Kidney (tissue), 14 donors: Measurements from ENCODE around the gene CALD1. TPM values are rescaled to one million over a fixed set of nuclear protein-coding genes. Genes with fewer than 3 reads are reported as not detected.
A peak's percentile ranks its signal among the peaks of the same experiment; 100 is the strongest.

Experiments
- DNase-seq, 5 donors: peaks; one replicate each; pipeline ENCODE4 v3.0.0-alpha.2; 2013 to 2020
- FAIRE-seq: peaks from 2 replicates; lab custom pipeline; 2012; peaks lifted over from hg19 to GRCh38; lab: Jason Lieb, UNC
- H3K27ac ChIP-seq, 2 donors: one replicate each; pipeline ENCODE4 v1.7.0; 2013; ENCODE audit warnings: low read depth in 2 of 2, low read length in 2 of 2, inconsistent platforms in 1 of 2
- H3K27me3 ChIP-seq: one replicate; pipeline ENCODE4 v1.7.1; 2013; ENCODE audit warnings: low read length, inconsistent platforms; ENCODE audit not compliant: control insufficient read depth, insufficient read depth
- H3K36me3 ChIP-seq, 3 donors: one replicate each; pipeline versions ENCODE4 v1.7.0 to v1.7.1; 2013; ENCODE audit warnings: low read length in 3 of 3, control low read depth in 1 of 3, inconsistent platforms in 1 of 3; ENCODE audit not compliant: insufficient read depth in 3 of 3, control insufficient read depth in 2 of 3
- H3K4me1 ChIP-seq, 3 donors: one replicate each; pipeline versions ENCODE4 v1.7.0 to v1.7.1; 2013; ENCODE audit warnings: low read length in 3 of 3, inconsistent platforms in 1 of 3, low read depth in 1 of 3; ENCODE audit not compliant: control insufficient read depth in 2 of 3, insufficient read depth in 2 of 3
- H3K4me3 ChIP-seq, 3 donors: one replicate each; pipeline versions ENCODE4 v1.7.0 to v1.8.1; 2013; ENCODE audit warnings: low read length in 3 of 3, control low read depth in 1 of 3, inconsistent platforms in 1 of 3
- H3K9ac ChIP-seq, 3 donors: one replicate each; pipeline versions ENCODE4 v1.7.0 to v1.7.1; 2013; ENCODE audit warnings: low read length in 3 of 3, control low read depth in 1 of 3, inconsistent platforms in 1 of 3
- H3K9me3 ChIP-seq, 3 donors: one replicate each; pipeline versions ENCODE4 v1.7.0 to v1.7.1; 2013; ENCODE audit warnings: low read length in 3 of 3, control low read depth in 1 of 3, inconsistent platforms in 1 of 3; ENCODE audit not compliant: control insufficient read depth in 2 of 3, insufficient read depth in 1 of 3
- intact Hi-C: fragments of 100-400 bp; cut with DNase I; formaldehyde crosslinking; loops from one replicate; pipeline ENCODE4 v1.11.1; 2022
- polyA plus RNA-seq: library from polyadenylated mRNA; stranded (reverse); fragments of 350-450 nt; fragmentation: Illumina TruSeq; extraction: RNeasy Lipid Tissue Mini Kit (QIAGEN cat#74804); gene quantifications from one replicate; pipeline ENCODE4 v1.2.3, GENCODE V29; 2014; ENCODE audit warnings: low read depth, low replicate concordance; ENCODE audit not compliant: insufficient read depth
- total RNA-seq: library from RNA; stranded (reverse); fragmentation: NEBNext Ultra II Directional; extraction: Animal tissue kit (Norgen Biotek cat#: 25700); gene quantifications from one replicate; pipeline ENCODE4 v1.2.1, GENCODE V29; 2021
- TF ChIP-seq, protein P1 (sequence below): IDR thresholded peaks from 3 replicates; pipeline ENCODE4 v1.5.1; 2012; ENCODE audit warnings: mild to moderate bottlenecking, moderate library complexity, borderline replicate concordance; ENCODE audit not compliant: insufficient read depth; ENCODE audit errors: extremely low read depth
- donor health status: control.
- donor health status: control.
- donor health status: control.
- donor health status: control.
- donor health status: control.
- donor health status: DM: yes; HTN: yes; CAD: no.
- donor health status: Normal renal cell carcinoma (clear cell type).

CALD1 gene
- total and polyA plus RNA-seq, 2 donors from 2014 or later = 72.7 to 218 TPM

DNA sequence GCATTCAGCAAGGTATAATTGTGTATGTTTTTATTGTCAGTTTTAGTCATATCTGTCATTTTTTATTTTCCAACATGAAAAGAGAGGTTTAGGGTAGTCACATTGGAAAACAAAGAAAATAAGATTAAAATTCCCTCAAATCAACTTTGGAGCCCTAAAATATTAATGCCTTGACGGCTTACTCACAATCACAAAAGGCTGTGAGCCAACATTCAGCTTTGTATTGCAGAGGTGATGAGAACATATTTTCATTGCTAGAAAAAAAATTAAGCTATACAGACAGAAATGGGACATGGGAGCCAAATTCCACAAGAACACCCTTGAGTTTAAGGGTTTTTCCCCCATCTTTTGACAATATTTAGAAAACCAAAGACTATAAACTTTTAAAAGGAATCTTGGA is 30.2 kb downstream of the CALD1 start:
- DNase-seq (no peak), FAIRE-seq (no peak)
- Histone ChIP-seq H3K9ac (no peak overlapping the region), H3K9me3 (no peaks in the 10 kb centered on the region), H3K27me3 (no peaks in the 10 kb centered on the region), H3K4me1 (peaks cover 0 to 15% (median 0%) of the 10 kb centered on the region in 3 donors), H3K27ac (no peak overlapping the region), H3K4me3 (no peak overlapping the region), H3K36me3 (no peaks in the 10 kb centered on the region)
- intact Hi-C loops = no loop called here
- TF ChIP-seq, protein P1, sequence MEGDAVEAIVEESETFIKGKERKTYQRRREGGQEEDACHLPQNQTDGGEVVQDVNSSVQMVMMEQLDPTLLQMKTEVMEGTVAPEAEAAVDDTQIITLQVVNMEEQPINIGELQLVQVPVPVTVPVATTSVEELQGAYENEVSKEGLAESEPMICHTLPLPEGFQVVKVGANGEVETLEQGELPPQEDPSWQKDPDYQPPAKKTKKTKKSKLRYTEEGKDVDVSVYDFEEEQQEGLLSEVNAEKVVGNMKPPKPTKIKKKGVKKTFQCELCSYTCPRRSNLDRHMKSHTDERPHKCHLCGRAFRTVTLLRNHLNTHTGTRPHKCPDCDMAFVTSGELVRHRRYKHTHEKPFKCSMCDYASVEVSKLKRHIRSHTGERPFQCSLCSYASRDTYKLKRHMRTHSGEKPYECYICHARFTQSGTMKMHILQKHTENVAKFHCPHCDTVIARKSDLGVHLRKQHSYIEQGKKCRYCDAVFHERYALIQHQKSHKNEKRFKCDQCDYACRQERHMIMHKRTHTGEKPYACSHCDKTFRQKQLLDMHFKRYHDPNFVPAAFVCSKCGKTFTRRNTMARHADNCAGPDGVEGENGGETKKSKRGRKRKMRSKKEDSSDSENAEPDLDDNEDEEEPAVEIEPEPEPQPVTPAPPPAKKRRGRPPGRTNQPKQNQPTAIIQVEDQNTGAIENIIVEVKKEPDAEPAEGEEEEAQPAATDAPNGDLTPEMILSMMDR = no peak

DNA sequence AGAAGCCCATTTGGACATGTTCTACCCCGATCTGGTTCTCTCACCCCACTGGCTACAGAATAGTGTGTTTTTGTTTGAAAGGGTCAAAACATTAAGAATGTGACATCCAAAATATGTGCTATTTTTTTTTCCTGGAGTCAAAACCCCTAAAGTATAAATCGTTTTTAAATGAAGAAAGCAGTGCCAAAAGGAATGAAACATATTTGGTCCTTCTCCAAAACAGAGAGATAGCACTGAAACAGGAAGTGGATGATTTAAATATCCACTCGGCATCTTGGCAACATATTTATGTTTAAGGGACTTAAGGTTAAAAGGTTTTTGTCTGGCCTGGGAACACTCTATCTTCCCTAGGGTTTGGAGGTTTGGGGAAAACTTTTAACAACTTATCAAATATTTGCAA is 32.3 kb downstream of the CALD1 start:
- Histone ChIP-seq H3K27me3 (no peaks in the 10 kb centered on the region), H3K4me1 (peaks cover 0 to 15% (median 0%) of the 10 kb centered on the region in 3 donors), H3K36me3 (no peaks in the 10 kb centered on the region), H3K4me3 (no peak overlapping the region), H3K9me3 (no peaks in the 10 kb centered on the region), H3K27ac (no peak overlapping the region), H3K9ac (no peak overlapping the region)
- intact Hi-C loops = no loop called here
- no peak for FAIRE-seq
- DNase-seq = peak in 2 of 5 donors; percentile 58 to 78
- TF ChIP-seq, protein P1 = no peak

DNA sequence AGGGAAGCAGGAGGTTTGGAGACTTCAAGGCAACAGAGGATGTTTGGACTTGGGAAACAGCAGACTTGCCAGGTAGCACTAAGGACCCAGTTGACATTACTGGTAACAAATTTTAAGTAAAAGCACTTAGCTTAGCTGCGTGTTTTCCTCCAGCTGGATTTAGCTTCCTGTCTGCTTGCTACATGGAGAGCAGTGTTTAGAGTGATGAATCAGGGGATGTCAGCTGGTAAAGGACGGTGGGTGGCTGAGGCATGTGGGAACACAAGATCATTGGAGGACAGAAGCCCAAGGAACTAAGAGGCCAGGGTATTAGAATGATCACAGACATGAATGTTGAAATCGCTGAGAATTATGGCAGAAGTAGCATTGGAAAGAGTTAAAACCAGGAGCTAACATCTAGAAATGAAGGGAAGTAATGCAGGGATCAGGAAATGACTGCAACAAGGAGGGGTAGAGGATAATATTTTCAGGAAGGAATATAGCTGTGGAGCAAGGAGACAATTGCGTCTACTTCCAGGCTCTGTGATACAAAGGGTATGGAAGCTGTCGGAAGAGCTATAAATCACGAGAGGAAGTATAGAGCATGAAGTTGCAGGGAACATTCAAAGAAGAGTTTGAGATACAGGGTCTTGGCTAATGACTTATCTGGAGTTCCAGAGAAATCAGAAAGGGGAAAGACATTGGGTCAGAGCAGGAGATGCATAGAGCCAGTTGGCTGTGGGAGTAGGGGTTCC is 34.4 kb downstream of the CALD1 start:
- FAIRE-seq = no peak
- no peak overlapping the region for H3K9ac ChIP-seq
- intact Hi-C loops = no loop called here

More for the DNA sequence above, 34.4 kb downstream of the CALD1 start:
- no peaks in the 10 kb centered on the region for H3K36me3 ChIP-seq
- peaks cover 0 to 15% (median 0%) of the 10 kb centered on the region in 3 donors for H3K4me1 ChIP-seq
- TF ChIP-seq, protein P1 = no peak
- H3K4me3 ChIP-seq = no peak overlapping the region
- no peaks in the 10 kb centered on the region for H3K9me3 ChIP-seq
- no peaks in the 10 kb centered on the region for H3K27me3 ChIP-seq
- peak overlapping the region in 1 of 2 donors; percentile 60 for H3K27ac ChIP-seq
- peak in 2 of 5 donors; percentile 42 to 60 for DNase-seq
